K562 (cell line): ENCODE results near the gene TCF4. TPM values are rescaled to one million over a fixed set of nuclear protein-coding genes. Genes with fewer than 3 reads are reported as not detected.
A peak's percentile ranks its signal among the peaks of the same experiment; 100 is the strongest.

ENCODE experiments used
- CBX3 ChIP-seq, 2 experiments: IDR thresholded peaks; 1 replicate in 1 of 2; 2 replicates in 1 of 2; pipeline ENCODE4 v1.6.1; 2012; ENCODE audit warnings: inconsistent platforms in 2 of 2, low read length in 2 of 2, borderline replicate concordance in 1 of 2, control low read depth in 1 of 2
- CXXC5 ChIP-seq: fragments of 250-450 bp; sonication (Bioruptor Pico); IDR thresholded peaks from 2 replicates; pipeline ENCODE4 v1.8.0; 2022; ENCODE audit warnings: inconsistent platforms, mild to moderate bottlenecking, moderate library complexity
- GABPB1 ChIP-seq: sonication (generic); formaldehyde crosslinking; IDR thresholded peaks from 2 replicates; pipeline ENCODE4 v1.8.0; 2022; ENCODE audit warnings: mild to moderate bottlenecking, missing genetic modification reagents
- HEY1 ChIP-seq: fragments of 250-450 bp; sonication (Bioruptor Pico); IDR thresholded peaks from 2 replicates; pipeline ENCODE4 v1.5.0; 2020; ENCODE audit warnings: mild to moderate bottlenecking, moderate library complexity, borderline replicate concordance
- MEF2D ChIP-seq: conservative IDR thresholded peaks from 2 replicates; pipeline ENCODE4 v1.6.1; 2016; ENCODE audit warnings: low read depth, missing genetic modification characterization, missing compliant biosample characterization
- NUFIP1 ChIP-seq: fragments of 450-650 bp; IDR thresholded peaks from 2 replicates; pipeline ENCODE4 v1.6.1; 2018; ENCODE audit not compliant: partially characterized antibody
- PHF8 ChIP-seq: fragments of 200-600 bp; sonication (generic); IDR thresholded peaks from 2 replicates; pipeline ENCODE4 v1.6.1; 2012; ENCODE audit warnings: mixed run types, mild to moderate bottlenecking, inconsistent platforms, low read length, moderate library complexity, borderline replicate concordance
- RB1 ChIP-seq: fragments of 450-650 bp; IDR thresholded peaks from 2 replicates; pipeline ENCODE4 v1.6.1; 2017; ENCODE audit warnings: low read depth, mild to moderate bottlenecking
- RBBP5 ChIP-seq: fragments of 200-600 bp; sonication (generic); IDR thresholded peaks from 2 replicates; pipeline ENCODE4 v1.6.1; 2012; ENCODE audit warnings: borderline replicate concordance, mild to moderate bottlenecking, low read length, control low read depth, inconsistent platforms; ENCODE audit not compliant: insufficient read depth, poor library complexity, severe bottlenecking
- RNF2 ChIP-seq: sonication (generic); IDR thresholded peaks from 2 replicates; pipeline ENCODE4 v1.6.1; 2016
- SAFB ChIP-seq: fragments of 200-400 bp; formaldehyde crosslinking; IDR thresholded peaks from 2 replicates; pipeline ENCODE4 v1.6.1; 2017; ENCODE audit warnings: low read depth, low read length, borderline replicate concordance
- SMAD4 ChIP-seq: fragments of 250-450 bp; sonication (Bioruptor Pico); conservative IDR thresholded peaks from 2 replicates; pipeline ENCODE4 v1.8.0; 2021; ENCODE audit warnings: inconsistent platforms, mild to moderate bottlenecking, moderate library complexity
- STAT5B ChIP-seq: fragments of 250-450 bp; sonication (Bioruptor Pico); IDR thresholded peaks from 2 replicates; pipeline ENCODE4 v1.8.0; 2021; ENCODE audit warnings: mild to moderate bottlenecking, inconsistent platforms
- VEZF1 ChIP-seq: fragments of 200-800 bp; sonication (Bioruptor generic); IDR thresholded peaks from 2 replicates; pipeline ENCODE4 v1.6.1; 2017; ENCODE audit warnings: missing genetic modification characterization, missing compliant biosample characterization
- ZBTB7A ChIP-seq: IDR thresholded peaks from 2 replicates; pipeline ENCODE4 v1.6.1; 2011; ENCODE audit warnings: low read depth, mild to moderate bottlenecking, low read length, moderate library complexity, borderline replicate concordance; ENCODE audit not compliant: control insufficient read depth
- ZNF780A ChIP-seq: fragments of 250-450 bp; sonication (Bioruptor Pico); IDR thresholded peaks from 2 replicates; pipeline ENCODE4 v1.5.0; 2021; ENCODE audit warnings: mild to moderate bottlenecking
- polyA plus RNA-seq, 8 experiments: library from polyadenylated mRNA; depleted of rRNA in 4 of 8; stranded (reverse) in 5 of 8; unstranded in 3 of 8; fragments of >200 nt; fragmentation: Nextera tagmentation in 2 of 8; fragmentation: Illumina TruSeq in 1 of 8; extraction: Ambion mirVana in 2 of 8; extraction: Trizol in 1 of 8; gene quantifications; 2 replicates each; pipeline versions ENCODE4 v1.2.1 to v1.2.3, GENCODE V29; 2011 to 2014; ENCODE audit warnings: inconsistent platforms in 1 of 8, missing spikeins in 1 of 8
- total RNA-seq, 7 experiments: library from RNA; depleted of rRNA in 6 of 7; stranded (reverse); fragments of >200 nt in 6 of 7; fragmentation: Illumina TruSeq in 2 of 7; extraction: Trizol in 2 of 7; gene quantifications; 2 replicates each; pipeline versions ENCODE4 v1.2.1 to v1.2.3, GENCODE V29; 2011 to 2021; ENCODE audit warnings: low replicate concordance in 1 of 7
- TF ChIP-seq, protein P1 (sequence below): fragments of 450-650 bp; conservative IDR thresholded peaks from 2 replicates; pipeline ENCODE4 v1.6.1; 2016; ENCODE audit warnings: missing genetic modification characterization, low read depth, mild to moderate bottlenecking, control low read depth, missing compliant biosample characterization
- TF ChIP-seq, protein P2 (sequence below): IDR thresholded peaks from 3 replicates; pipeline ENCODE4 v1.6.1; 2011; ENCODE audit warnings: borderline replicate concordance, mild to moderate bottlenecking; ENCODE audit not compliant: insufficient read length, insufficient read depth
- TF ChIP-seq, protein P3 (sequence below): fragments of 450-650 bp; IDR thresholded peaks from one replicate; pipeline ENCODE4 v1.6.1; 2018; ENCODE audit warnings: mild to moderate bottlenecking, moderate library complexity; ENCODE audit not compliant: partially characterized antibody
- TF ChIP-seq, protein P4 (sequence below): fragments of 250-450 bp; sonication (Bioruptor Pico); IDR thresholded peaks from 2 replicates; pipeline ENCODE4 v1.4.0; 2020; ENCODE audit warnings: mild to moderate bottlenecking

Gene TCF4
- total and polyA plus RNA-seq, 9 of the 15 experiments (the other 6 are each of a cell fraction or from before 2014, with no cell fraction given), result 4.8 to 24.7 (median 15.2) TPM

DNA sequence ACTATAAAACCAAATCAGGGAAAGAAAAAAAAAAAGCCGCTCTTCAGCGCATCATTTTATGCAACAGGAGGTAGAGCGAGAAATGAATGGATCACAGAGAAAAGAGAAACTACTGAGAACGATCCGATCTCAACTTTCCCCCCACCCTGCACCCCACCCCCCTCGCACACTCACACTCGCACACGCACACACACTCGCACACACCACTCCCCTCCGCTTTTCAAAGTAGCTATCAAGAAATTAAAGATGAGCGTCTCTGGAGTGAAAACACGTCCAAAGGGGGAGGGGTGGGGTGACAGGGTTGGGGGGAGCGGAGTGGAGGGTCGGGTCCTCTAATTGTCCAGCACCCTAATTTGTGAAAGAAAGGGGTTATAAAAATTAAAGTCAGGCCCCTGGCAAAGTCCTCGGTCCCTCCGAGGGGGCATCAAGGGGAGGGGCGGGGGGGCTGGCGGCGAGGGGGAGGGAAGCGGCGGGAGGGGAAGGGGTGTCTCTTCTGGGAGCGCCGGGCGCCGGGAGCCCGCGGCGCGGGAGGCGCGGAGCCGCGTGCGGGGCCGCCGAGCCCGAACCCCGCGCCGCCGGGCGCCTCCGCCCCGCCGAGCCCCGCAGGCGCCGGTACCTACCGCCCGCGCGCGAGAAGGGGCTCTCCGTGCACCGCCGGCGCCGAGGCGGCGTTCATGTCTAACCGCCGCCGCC lies 428 bp downstream of the TCF4 start (continued):
- TF ChIP-seq, protein P1, sequence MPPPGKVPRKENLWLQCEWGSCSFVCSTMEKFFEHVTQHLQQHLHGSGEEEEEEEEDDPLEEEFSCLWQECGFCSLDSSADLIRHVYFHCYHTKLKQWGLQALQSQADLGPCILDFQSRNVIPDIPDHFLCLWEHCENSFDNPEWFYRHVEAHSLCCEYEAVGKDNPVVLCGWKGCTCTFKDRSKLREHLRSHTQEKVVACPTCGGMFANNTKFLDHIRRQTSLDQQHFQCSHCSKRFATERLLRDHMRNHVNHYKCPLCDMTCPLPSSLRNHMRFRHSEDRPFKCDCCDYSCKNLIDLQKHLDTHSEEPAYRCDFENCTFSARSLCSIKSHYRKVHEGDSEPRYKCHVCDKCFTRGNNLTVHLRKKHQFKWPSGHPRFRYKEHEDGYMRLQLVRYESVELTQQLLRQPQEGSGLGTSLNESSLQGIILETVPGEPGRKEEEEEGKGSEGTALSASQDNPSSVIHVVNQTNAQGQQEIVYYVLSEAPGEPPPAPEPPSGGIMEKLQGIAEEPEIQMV, result no peak
- TF ChIP-seq, protein P2, sequence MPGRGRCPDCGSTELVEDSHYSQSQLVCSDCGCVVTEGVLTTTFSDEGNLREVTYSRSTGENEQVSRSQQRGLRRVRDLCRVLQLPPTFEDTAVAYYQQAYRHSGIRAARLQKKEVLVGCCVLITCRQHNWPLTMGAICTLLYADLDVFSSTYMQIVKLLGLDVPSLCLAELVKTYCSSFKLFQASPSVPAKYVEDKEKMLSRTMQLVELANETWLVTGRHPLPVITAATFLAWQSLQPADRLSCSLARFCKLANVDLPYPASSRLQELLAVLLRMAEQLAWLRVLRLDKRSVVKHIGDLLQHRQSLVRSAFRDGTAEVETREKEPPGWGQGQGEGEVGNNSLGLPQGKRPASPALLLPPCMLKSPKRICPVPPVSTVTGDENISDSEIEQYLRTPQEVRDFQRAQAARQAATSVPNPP, result no peak
- TF ChIP-seq RB1 (peak; percentile 68; the same call in 1 of the 2 replicates), CXXC5 (CRISPR knock-in tag) (no peak; the same call in 1 of the 2 replicates), HEY1 (CRISPR knock-in tag) (no peak), MEF2D (tag) (no peak), SAFB (no peak), GABPB1 (CRISPR knock-in tag) (no peak), VEZF1 (peak; percentile 73), NUFIP1 (no peak), RNF2 (no peak), CBX3 (IDR thresholded peaks at IDR 0.05; ENCODE audit: borderline replicate concordance in 1 of 2, low read length in 2 of 2) (no peak), SMAD4 (peak; percentile 64; the same call in 1 of the 2 replicates), PHF8 (peak; percentile 48; the same call in 1 of the 2 replicates), RBBP5 (peak; percentile 36), ZNF780A (CRISPR knock-in tag) (no peak), ZBTB7A (peak; percentile 25; the same call in 1 of the 2 replicates), STAT5B (CRISPR knock-in tag) (no peak)
- TF ChIP-seq, protein P3, sequence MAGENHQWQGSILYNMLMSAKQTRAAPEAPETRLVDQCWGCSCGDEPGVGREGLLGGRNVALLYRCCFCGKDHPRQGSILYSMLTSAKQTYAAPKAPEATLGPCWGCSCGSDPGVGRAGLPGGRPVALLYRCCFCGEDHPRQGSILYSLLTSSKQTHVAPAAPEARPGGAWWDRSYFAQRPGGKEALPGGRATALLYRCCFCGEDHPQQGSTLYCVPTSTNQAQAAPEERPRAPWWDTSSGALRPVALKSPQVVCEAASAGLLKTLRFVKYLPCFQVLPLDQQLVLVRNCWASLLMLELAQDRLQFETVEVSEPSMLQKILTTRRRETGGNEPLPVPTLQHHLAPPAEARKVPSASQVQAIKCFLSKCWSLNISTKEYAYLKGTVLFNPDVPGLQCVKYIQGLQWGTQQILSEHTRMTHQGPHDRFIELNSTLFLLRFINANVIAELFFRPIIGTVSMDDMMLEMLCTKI, result no peak
- TF ChIP-seq, protein P4, sequence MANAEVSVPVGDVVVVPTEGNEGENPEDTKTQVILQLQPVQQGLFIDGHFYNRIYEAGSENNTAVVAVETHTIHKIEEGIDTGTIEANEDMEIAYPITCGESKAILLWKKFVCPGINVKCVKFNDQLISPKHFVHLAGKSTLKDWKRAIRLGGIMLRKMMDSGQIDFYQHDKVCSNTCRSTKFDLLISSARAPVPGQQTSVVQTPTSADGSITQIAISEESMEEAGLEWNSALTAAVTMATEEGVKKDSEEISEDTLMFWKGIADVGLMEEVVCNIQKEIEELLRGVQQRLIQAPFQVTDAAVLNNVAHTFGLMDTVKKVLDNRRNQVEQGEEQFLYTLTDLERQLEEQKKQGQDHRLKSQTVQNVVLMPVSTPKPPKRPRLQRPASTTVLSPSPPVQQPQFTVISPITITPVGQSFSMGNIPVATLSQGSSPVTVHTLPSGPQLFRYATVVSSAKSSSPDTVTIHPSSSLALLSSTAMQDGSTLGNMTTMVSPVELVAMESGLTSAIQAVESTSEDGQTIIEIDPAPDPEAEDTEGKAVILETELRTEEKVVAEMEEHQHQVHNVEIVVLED, result no peak
